Stimulated activated CD4-positive, alpha-beta T cell treated with anti-CD3 and anti-CD28 coated beads, Interleukin-1b, Interleukin-23, amount 100 ng/mL, for 1 hour (primary cell): ENCODE results near the gene C9orf50.

ENCODE experiments used
- DNase-seq, 2 donors: peaks; one replicate each; pipeline ENCODE4 v3.0.0-alpha.2; 2020; ENCODE audit warnings: low read depth in 2 of 2

The C9orf50 gene

DNA sequence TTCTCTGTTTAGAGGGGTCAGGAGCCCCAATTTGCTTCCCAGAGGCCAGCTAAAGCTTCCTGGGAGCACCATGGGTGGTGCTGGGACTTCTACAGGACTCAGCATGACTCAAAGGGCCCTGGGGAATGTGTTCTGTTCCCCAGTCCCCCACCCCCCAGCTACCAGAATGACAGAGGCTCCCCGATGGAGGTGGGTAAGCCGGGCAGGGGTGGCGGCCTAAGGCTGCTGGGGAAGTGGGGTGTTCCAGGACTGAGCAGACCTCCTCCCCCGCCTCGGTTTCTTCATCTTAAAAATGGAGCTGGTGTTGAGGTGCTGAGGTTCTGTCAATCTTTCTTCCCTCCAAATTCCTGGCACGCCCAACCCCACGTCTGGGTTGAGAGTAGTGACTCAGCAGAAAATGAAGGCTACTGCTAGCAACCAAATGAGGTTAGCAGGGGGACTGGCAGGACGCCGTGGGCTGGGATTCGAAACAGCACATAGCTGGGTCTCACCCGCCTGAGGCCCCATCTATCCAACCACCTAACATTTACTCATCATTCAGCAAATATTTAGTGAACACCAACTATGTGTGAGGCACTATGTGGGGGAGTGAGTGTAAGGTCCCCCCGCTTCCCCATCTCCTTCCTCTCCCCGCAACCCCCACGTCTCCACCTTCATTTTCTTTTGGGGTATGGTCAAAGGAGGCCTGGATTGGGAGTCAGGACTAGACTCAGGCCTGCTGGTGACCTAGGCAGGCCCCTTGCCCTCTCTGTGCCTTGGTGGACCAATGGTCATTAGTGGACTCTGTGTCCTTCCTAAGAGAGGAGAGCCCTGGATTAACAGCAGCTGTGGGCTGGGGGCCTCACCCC lies 50.2 kb downstream of the C9orf50 start:
- DNase-seq = no peak

DNA sequence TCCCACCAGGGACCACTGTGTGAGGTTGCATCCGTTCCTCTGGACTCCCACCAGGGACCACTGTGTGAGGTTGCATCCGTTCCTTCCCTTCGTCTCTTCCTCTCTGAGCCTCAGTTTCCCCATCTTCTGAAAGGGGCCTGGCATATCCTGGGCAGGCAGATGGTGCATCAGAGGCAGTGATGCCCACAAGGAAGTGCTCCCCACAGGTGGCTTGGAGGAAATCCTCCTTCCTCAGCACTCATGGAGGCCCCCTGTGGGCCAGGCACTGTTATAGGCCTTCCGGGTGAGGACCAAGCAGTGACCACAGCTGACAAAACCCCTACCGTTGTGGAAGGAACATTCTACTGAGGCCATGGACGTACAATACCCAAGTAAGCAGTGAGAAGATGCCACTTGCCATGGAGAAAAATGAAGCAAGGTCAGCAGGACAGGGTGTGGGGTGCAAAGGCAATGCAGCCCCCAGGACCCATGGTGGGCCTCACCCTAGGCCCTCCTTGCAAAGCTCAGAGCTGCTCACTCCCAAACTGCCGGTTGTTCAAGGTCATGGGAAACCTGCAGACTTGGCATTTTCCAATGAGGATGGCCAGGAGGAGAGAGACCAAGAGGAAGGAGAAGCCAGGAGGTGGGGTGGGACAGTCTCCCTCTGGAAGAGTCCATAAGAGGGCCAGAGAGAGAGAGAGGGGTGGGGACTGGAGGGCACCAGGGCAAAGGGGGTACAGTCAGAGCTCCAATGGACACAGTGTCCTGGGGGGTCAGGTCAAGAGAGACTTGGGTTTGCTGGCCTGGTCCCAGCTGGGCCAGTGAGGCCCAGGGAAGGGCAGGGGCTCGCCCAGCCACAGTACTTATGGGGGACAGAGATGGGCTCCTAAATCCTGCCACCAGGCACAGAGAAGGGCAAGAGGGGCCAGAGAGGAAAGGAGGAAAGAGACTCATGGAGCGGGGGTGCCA lies 51.1 kb downstream of the C9orf50 start:
- DNase-seq = no peak

DNA sequence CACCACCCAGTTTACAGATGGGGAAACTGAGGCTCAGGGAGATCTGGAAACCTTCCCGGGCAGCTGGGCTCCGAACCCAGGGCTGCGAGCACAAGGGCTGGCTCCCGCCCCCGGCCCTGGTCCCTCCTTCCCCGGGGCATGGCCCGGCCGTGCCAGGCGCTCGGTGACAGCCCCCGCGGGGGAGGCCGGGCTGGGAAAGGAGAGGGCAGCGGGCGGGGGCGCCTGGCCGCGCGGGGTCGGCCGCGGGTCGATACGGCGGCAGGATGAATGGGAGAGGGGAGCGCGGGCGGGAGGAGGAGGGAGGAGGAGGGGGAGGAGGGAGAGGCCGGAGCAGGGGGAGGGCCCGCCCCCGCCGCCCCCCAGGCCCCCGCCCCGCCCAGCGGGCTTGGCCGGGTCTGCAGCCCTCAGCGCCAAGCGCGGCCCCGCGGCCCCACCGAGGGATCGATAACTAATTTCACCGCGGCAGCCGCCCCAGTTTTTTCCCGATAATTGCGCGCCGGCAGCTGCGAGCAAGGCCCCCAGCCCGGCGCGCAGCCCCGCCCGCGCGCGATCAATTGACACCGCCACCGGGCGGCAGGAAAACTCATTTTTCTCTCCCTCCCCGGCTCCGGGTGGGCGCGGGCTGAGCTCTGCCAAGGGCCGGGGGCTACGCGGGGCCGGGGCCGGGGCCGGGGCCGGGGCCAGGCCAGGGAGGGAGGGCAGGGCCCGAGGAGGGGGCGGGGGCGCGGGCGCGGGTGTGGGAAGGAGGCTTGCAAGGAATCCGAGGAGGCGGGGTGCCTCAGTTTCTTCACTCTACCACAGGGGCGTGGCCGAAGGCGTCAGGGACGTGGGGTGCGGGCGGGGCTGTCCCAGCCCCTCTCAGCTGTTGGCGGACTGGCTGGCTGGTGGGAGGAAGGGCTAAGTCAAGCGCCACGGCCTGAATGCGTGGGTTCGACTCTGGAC lies 52.1 kb downstream of the C9orf50 start:
- no peak for DNase-seq

DNA sequence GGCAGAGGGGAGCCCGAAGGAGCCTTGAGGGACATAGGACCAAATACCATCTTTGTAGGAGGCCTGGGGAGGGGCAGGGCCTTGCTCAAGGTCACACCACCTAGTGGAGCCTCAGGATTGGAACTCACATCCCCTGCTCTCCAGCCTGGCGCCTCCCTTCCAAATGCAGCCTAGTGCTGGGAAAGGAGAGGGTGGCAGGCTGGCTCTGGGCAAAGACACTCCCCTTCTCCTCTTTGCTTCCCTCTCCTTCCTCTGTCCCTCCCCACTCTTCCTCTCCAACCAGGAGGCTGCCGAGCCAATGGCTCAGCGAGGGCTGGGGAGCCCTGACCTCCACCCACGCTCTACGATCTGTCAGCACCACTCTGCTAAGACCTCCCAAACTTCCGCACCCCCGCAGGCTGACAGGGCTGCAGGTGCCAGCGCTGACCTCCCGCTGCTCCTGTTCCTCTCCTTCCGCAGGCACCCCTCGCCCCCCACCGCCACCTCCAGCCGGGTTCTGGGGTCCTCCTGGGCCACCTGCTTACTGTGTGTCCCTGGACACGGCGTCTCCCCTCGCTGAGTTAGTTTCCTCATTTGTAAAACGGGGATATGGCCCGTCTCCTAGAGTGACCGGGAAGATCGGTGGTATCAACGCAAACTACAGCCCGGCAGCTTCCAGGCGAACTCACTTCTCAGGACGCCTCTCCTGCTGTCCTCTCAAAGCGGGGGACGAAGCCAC lies 52.9 kb downstream of the C9orf50 start:
- no peak for DNase-seq

- no peak for DNase-seq
Observed at GRCh38 chr9:129567329-129567728, 53.6 kb downstream of the C9orf50 start.

DNA sequence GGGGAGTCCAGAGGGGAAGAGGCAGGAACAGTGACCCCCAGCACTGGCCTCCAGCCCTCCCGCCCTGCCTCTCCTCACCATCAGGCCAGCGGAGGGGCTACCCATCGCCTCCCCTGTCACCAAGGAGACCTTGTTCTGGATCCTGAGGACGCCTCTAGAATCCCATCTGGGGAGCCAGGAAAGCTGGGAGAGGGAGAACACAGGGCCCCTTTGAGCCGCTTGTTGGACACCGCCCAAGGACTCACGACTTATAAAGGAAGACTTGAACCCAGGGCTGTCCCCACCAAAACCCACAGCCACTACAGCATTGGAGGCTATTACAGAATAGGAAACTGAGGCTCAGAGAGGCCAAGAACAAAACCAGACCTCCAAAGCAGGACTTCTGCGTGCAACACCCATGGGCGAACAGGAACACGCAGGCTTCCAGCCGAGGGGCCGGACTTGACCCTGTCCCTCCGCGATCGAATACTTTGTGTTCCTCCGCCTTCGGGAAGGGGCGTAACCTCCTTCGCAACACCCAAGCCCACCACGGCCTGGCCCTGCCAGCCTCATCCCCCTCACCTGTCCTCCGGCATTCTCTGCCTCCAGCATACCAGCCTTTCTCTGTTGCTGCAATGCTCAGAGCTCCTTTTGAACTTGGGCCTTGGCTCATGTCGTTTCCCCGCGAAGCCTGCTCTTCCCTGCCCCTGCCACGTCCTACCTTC lies 54.2 kb downstream of the C9orf50 start:
- no peak for DNase-seq

DNA sequence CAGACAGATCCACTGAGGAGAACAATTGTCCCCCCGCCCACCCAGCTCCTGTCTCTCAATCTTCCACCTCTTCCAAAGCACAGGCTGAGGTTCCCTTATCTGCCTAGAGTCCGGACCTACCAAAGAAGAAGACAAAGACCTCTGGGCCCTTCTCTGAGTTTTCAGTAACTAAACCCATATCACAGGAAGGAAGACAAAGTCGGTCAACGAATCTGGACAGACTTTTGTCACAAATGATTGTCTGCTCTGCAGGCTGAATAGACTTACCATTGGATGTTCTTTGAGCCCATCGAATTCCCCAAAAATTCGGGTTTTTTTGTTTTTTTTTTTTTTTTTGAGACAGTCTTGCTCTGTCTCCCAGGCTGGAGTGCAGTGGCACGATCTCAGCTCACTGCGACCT lies 58.0 kb downstream of the C9orf50 start:
- no peak for DNase-seq

DNA sequence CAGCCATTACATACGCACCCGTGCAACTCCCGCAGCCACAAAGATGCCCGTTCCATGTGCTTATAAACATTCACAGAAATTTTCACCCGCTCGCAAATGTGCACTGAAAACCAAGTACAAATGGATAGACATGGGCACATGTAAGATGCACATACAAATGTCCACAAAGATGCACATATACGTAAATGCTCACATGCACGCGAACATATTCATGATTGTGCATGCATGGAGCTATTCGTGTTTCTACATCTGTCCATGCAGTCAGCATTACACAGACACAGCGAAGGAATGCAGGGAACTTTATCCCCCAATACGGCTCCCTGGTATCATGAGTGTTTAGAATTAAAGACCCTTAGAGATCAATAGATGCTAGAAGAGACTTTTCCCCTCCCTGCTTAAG lies 58.4 kb downstream of the C9orf50 start:
- DNase-seq = no peak
